GM18498 (cell line): Measurements from ENCODE around the gene LARP4B.
A peak's percentile ranks its signal among the peaks of the same experiment; 100 is the strongest.

Experiments used
- ATAC-seq: cut with Tn5 transposase; IDR thresholded peaks from one replicate; pipeline ENCODE4 v1.9.1; 2021; ENCODE audit warnings: mild to moderate bottlenecking, moderate library complexity; ENCODE audit not compliant: unreplicated experiment

The LARP4B gene

DNA sequence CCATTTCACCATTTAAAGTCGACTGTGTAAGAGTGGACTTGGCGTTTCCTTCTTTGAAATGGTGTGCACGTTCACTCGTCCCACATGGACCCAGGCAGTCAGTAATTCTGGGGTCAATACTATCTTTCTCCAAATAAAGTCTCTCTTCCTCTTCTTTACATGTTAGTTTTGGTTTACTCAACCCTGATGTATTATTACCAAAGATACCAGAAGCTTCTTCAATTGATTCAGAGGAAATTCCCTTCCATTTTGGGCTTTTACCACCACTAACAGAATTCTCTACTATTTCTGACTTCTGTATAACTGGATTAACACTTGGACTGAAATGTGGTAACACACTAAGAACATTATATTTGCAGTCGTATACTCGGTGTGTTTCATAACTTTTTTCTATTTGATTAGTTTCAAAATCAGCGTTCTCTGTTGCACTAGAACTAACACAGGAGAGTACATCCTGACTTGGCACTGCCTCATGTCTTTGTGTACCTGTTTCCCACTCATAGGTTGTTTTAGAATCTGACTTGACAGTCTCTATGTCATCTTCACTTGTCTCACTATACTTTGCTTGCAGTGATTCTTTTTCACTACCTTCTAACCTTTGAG is 60.8 kb downstream of the LARP4B start:
- no peak for ATAC-seq

DNA sequence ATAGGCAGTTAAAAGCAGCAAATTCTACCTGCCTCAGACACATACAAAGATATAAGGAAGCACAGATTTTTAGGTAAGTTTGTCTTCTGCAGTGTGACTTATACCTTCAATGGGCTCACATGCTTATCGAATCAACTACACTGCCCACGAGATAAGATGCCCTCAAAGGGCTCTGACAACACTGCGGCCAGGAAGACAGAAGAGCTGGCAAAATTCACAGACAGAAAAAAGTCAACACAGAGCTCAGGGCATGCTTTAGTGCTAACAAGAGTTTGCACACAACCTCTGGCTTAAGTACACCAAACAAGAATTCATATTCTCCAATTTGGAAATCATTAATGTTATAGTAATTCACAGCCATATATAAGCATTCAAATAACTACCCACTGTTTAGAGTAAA is 62.3 kb downstream of the LARP4B start:
- ATAC-seq: no peak

DNA sequence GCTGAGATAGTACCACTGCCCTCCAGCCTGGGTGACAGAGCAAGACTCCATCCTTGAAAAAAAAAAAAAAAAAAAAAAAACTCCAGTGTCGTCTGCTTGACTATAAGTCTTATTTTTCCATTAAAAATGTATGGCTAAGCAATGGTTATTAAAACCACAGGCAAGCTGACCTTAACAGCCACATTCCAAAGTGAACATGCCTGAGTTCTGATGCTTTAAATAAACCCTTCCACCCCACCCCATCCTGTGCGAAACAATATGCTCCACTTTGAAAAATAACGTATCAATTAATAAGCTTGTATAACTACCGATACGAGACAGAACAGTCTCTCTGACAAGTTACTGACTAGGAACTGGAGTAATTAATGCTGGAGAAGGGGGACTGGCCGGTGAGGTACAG is 63.7 kb downstream of the LARP4B start:
- ATAC-seq: no peak

DNA sequence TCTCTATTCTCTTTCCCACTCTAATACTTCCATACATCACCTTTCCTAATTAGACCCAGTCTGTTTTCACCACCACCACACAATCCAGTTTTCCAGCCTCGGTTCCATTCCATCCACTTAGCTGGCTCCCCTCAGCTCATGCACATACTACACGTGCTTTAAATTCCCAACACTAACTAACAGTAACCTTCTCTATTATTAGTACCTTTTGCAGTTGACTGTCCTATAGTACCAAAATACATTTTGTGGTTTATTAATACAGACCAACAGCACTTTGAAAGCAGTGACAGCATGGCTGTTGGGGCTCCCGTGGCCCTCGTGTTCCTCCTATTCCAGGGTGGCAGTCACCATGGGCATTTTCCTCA is 64.9 kb downstream of the LARP4B start:
- no peak for ATAC-seq

DNA sequence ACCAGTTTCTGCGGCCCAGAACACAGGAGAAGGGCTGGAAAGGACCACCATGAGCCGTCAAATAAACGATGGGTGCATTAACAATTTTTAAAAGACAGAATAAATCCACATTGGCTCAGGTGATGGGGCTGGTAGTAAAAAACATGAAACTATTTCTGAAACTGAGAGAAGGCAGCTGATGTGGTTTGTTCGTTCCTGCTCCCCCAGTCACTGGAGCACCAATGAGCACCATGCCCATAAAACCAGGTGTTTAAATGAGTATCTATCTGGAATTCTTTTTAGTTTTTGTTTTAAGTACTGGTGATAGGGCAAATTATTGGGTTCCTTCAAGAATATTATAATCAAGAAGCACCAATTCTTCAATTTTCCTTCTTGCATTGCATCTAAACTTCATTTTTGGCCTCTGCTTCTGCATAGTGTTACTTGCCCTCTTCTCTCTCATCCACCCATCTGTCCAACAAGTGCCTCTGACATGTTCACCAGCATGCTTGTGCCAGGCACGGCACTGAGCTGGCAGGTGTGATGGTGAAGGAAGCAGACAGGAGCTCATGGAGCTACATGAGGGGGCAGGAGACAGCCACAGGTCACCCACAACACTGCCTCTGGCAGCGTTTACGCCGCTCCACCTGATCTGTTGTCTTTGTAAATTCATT is 65.5 kb downstream of the LARP4B start:
- ATAC-seq: peak; percentile 68

GRCh38 chr10:865257-865656 is 66.2 kb downstream of the LARP4B start:
- no peak for ATAC-seq

GRCh38 chr10:860519-860918 is 71.0 kb downstream of the LARP4B start:
- ATAC-seq: no peak

DNA sequence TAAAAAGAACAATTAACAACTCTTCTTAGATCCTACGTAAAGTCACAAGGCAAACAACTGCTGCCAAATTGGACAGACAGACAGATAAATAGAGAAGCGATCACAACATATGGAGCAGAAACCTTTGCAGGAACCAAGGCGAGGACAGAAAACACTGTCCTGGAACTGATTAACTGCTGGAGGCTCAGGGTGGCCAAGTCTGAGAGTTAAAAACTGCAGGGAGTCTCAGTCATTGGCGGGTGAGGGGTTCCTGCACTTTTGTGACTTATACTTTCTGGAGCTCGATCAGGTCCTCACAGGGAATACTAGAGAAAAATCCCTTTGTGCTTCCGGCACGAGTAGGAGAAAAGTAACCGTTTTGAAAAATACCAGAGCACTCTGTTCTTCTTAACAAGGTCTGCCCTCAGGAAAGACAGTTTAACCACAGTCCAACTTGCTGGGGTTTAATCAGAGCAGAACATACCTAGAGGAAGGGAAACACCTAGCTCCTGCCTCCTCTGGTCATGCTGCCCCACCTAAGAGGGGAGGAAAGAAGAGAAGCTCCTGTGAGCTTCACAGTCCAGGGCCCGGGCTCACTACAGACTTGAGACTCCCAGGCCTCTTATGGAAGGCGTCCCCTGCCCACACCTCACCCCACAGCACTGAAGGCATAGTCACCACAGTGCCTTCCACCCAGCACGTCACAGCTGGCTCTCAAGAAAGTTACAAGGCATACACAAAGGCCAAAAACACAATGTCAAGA is 74.9 kb downstream of the LARP4B start:
- no peak for ATAC-seq

- no peak for ATAC-seq
These were observed 75.8 kb downstream of the LARP4B start for GRCh38 chr10:855671-856070.

GRCh38 chr10:855079-855478 is 76.4 kb downstream of the LARP4B start:
- no peak for ATAC-seq

GRCh38 chr10:853017-853416 is 78.5 kb downstream of the LARP4B start:
- ATAC-seq: no peak

GRCh38 chr10:852386-852785 is 79.1 kb downstream of the LARP4B start:
- ATAC-seq: peak; percentile 37

GRCh38 chr10:851901-852300 is 79.6 kb downstream of the LARP4B start:
- peak; percentile 87 for ATAC-seq

GRCh38 chr10:850093-850492 is 81.4 kb downstream of the LARP4B start:
- ATAC-seq: no peak

GRCh38 chr10:847868-848267 is 83.6 kb downstream of the LARP4B start:
- ATAC-seq: no peak

DNA sequence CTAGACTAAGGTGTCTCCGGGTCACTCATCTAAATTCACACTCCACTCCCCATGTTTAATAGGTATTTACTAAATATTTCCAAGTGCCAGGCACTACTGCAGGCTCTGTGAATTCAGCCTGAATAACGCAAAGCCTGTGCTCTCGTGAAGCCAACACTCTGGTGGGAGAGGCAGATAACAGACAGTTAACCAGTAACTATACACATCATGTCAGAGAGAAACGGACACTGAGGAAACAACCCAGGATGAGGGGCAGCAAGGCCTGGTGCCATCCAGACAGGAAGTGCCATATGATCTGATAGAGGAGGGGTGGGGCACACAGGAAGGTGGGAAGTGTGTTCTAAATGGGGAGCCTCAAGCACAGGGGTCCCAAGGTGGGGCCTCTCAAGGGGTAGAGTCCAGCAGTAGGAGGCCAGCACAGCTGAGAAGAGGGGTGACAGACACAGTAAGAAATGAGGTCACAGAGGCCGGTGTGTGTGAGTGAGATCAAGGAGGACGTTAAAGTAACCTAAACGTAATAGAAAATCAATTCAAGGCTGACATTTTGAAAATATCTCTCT is 85.3 kb downstream of the LARP4B start:
- ATAC-seq: no peak

GRCh38 chr10:845526-845925 is 86.0 kb downstream of the LARP4B start:
- no peak for ATAC-seq

DNA sequence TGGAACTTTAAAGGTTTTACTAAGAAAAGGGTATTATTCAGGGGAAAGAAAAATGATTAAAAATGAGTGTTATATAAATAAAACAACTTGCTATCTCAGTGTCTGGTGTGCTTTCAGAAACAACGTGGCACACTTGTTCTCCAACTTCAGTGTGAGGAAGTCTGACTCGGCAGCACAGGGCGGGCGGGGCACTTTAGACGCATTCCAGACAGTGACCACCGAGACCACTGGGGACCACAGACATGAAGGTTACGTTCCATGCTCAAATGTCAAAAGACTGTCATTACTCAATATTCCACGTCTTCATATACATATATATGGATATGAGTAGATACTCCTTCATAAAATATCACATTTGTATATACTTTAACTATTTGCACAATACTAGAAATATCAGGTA is 87.0 kb downstream of the LARP4B start:
- ATAC-seq: no peak

DNA sequence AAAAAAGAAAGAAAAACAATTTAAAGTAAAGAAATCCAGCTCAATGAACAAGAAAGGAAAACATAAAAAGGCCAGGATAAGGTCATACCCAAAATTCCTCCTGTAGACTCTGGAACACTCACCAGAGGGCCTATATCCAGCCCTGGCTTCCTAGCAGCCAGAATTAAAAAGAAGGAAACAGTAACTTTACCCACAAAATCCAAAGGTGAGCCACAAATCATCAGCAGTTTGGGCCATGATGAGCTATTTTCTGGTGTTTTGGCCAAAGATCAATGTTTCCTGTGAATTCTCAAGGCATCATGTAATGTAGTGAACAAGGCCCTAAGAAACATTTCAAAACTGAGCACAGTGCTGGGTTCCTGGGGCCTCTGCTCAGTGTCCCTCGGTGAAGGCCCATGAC is 87.8 kb downstream of the LARP4B start:
- ATAC-seq: no peak

- ATAC-seq: no peak
These were observed 88.7 kb downstream of the LARP4B start for GRCh38 chr10:842795-843194.

GRCh38 chr10:841535-841934 is 90.0 kb downstream of the LARP4B start:
- no peak for ATAC-seq

- ATAC-seq: no peak
These were observed 91.8 kb downstream of the LARP4B start for GRCh38 chr10:839550-840205.
